ENCODE data around the gene ABHD3.
"Not testable (repeated sequence)": the region's sequence is repeated elsewhere in the genome, so short reads cannot be mapped to it uniquely, and the experiment has no call there.

GRCh38 chr18:21611401-21612124 is 93.0 kb downstream of the ABHD3 start:
- TF ChIP-seq, protein P1, sequence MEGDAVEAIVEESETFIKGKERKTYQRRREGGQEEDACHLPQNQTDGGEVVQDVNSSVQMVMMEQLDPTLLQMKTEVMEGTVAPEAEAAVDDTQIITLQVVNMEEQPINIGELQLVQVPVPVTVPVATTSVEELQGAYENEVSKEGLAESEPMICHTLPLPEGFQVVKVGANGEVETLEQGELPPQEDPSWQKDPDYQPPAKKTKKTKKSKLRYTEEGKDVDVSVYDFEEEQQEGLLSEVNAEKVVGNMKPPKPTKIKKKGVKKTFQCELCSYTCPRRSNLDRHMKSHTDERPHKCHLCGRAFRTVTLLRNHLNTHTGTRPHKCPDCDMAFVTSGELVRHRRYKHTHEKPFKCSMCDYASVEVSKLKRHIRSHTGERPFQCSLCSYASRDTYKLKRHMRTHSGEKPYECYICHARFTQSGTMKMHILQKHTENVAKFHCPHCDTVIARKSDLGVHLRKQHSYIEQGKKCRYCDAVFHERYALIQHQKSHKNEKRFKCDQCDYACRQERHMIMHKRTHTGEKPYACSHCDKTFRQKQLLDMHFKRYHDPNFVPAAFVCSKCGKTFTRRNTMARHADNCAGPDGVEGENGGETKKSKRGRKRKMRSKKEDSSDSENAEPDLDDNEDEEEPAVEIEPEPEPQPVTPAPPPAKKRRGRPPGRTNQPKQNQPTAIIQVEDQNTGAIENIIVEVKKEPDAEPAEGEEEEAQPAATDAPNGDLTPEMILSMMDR (IDR thresholded peaks at IDR 0.05; ENCODE audit: poor library complexity, severe bottlenecking): not testable (repeated sequence)
- TF ChIP-seq MXI1 (conservative IDR thresholded peaks at IDR 0.05; ENCODE audit: poor library complexity, severe bottlenecking); TAF1 (IDR thresholded peaks at IDR 0.05; ENCODE audit: low read depth): not testable (repeated sequence)

All from neural cell (in vitro differentiated cells).